HEK293 (cell line): ENCODE data around the gene CD8A.

Experiments
- CTCF ChIA-PET: fragments of 350-600 bp; formaldehyde crosslinking; extraction: SDS; loops from one replicate; lab custom pipeline; 2021; ENCODE audit warnings: antibody characterized with exemption; lab: Yijun Ruan, JAX
- POLR2A ChIA-PET: fragments of 300-600 bp; formaldehyde crosslinking; extraction: SDS; loops from one replicate; lab custom pipeline; 2020; ENCODE audit warnings: antibody characterized with exemption, inconsistent platforms; lab: Yijun Ruan, JAX
- H3K27ac ChIP-seq: fragments of 200-500 bp; sonication (Bioruptor generic); 2 replicates; pipeline ENCODE4 v1.5.1; 2014; ENCODE audit warnings: low read depth, low read length, control low read depth, inconsistent platforms; ENCODE audit errors: extremely low read depth
- H3K36me3 ChIP-seq, 2 experiments: fragments of 200-500 bp in 1 of 2; sonication (Bioruptor generic) in 1 of 2; 1 replicate in 1 of 2; 2 replicates in 1 of 2; pipeline ENCODE4 v1.5.1; 2014 to 2017; ENCODE audit warnings: inconsistent platforms in 2 of 2, low read length in 2 of 2; ENCODE audit not compliant: control insufficient read depth in 2 of 2, insufficient read depth in 1 of 2
- H3K4me1 ChIP-seq: fragments of 200-500 bp; sonication (Bioruptor generic); 2 replicates; pipeline ENCODE4 v1.5.1; 2014; ENCODE audit warnings: mild to moderate bottlenecking, low read length, inconsistent platforms; ENCODE audit not compliant: control insufficient read depth, insufficient read depth
- H3K4me3 ChIP-seq: 2 replicates; pipeline ENCODE4 v1.5.1; 2011; ENCODE audit warnings: low read depth, mild to moderate bottlenecking, control low read depth, low read length, moderate library complexity
- H3K9me3 ChIP-seq: fragments of 200-500 bp; sonication (Bioruptor generic); 2 replicates; pipeline ENCODE4 v1.5.1; 2014; ENCODE audit warnings: low read depth, low read length, inconsistent platforms; ENCODE audit not compliant: control insufficient read depth, insufficient read depth
- FEZF1 ChIP-seq: fragments of 450-650 bp; formaldehyde crosslinking; IDR thresholded peaks from 2 replicates; pipeline ENCODE4 v1.5.1; 2016; ENCODE audit warnings: missing biosample characterization, missing genetic modification characterization
- GLIS1 ChIP-seq: fragments of 450-650 bp; formaldehyde crosslinking; IDR thresholded peaks from 2 replicates; pipeline ENCODE4 v1.5.1; 2016; ENCODE audit warnings: missing biosample characterization, missing genetic modification characterization
- HOXA7 ChIP-seq: sonication (generic); formaldehyde crosslinking; IDR thresholded peaks from 2 replicates; pipeline ENCODE4 v1.8.1; 2022; ENCODE audit warnings: missing genetic modification reagents, borderline replicate concordance
- PRDM1 ChIP-seq: fragments of 450-650 bp; formaldehyde crosslinking; IDR thresholded peaks from 2 replicates; pipeline ENCODE4; 2016; ENCODE audit warnings: missing biosample characterization, missing genetic modification characterization
- TRIM28 ChIP-seq: IDR thresholded peaks from 2 replicates; pipeline ENCODE4 v1.6.1; 2011; ENCODE audit warnings: low read length, control low read depth, borderline replicate concordance
- ZBTB21 ChIP-seq: fragments of 450-650 bp; formaldehyde crosslinking; IDR thresholded peaks from 2 replicates; pipeline ENCODE4 v1.5.1; 2017; ENCODE audit warnings: missing biosample characterization, missing genetic modification characterization
- ZBTB7A ChIP-seq: fragments of 450-650 bp; formaldehyde crosslinking; IDR thresholded peaks from 2 replicates; pipeline ENCODE4 v1.5.1; 2016; ENCODE audit warnings: low read depth, missing biosample characterization, missing genetic modification characterization
- ZBTB8A ChIP-seq: fragments of 450-650 bp; formaldehyde crosslinking; IDR thresholded peaks from 2 replicates; pipeline ENCODE4 v1.5.1; 2016; ENCODE audit warnings: missing biosample characterization, missing genetic modification characterization
- ZNF10 ChIP-seq: fragments of 450-650 bp; formaldehyde crosslinking; IDR thresholded peaks from 2 replicates; pipeline ENCODE4 v1.5.1; 2017; ENCODE audit warnings: missing biosample characterization, missing genetic modification characterization
- ZNF114 ChIP-seq: fragments of 450-650 bp; formaldehyde crosslinking; IDR thresholded peaks from 2 replicates; pipeline ENCODE4 v1.5.0; 2017; ENCODE audit warnings: missing biosample characterization, missing genetic modification characterization
- ZNF19 ChIP-seq: fragments of 450-650 bp; formaldehyde crosslinking; IDR thresholded peaks from 2 replicates; pipeline ENCODE4; 2016; ENCODE audit warnings: missing biosample characterization, missing genetic modification characterization, low read depth
- ZNF2 ChIP-seq: fragments of 450-650 bp; formaldehyde crosslinking; IDR thresholded peaks from 2 replicates; pipeline ENCODE4 v1.5.1; 2016; ENCODE audit warnings: missing biosample characterization, missing genetic modification characterization
- ZNF202 ChIP-seq: fragments of 450-650 bp; formaldehyde crosslinking; IDR thresholded peaks from 2 replicates; pipeline ENCODE4 v1.5.1; 2016; ENCODE audit warnings: missing biosample characterization, missing genetic modification characterization, borderline replicate concordance
- ZNF311 ChIP-seq: fragments of 450-650 bp; formaldehyde crosslinking; IDR thresholded peaks from 2 replicates; pipeline ENCODE4 v1.5.1; 2017; ENCODE audit warnings: missing biosample characterization, missing genetic modification characterization, borderline replicate concordance
- ZNF341 ChIP-seq: fragments of 450-650 bp; formaldehyde crosslinking; IDR thresholded peaks from 2 replicates; pipeline ENCODE4; 2016; ENCODE audit warnings: low read depth, missing biosample characterization, missing genetic modification characterization
- ZNF37A ChIP-seq: fragments of 450-650 bp; IDR thresholded peaks from 2 replicates; pipeline ENCODE4 v1.5.1; 2018; ENCODE audit warnings: missing biosample characterization, missing genetic modification characterization
- ZNF391 ChIP-seq: fragments of 450-650 bp; formaldehyde crosslinking; IDR thresholded peaks from 2 replicates; pipeline ENCODE4 v1.5.1; 2016; ENCODE audit warnings: low read depth, missing biosample characterization, missing genetic modification characterization, borderline replicate concordance
- ZNF433 ChIP-seq: fragments of 450-650 bp; formaldehyde crosslinking; IDR thresholded peaks from 2 replicates; pipeline ENCODE4 v1.5.1; 2016; ENCODE audit warnings: missing biosample characterization, missing genetic modification characterization, low read depth
- ZNF501 ChIP-seq: fragments of 450-650 bp; formaldehyde crosslinking; IDR thresholded peaks from 2 replicates; pipeline ENCODE4 v1.5.1; 2016; ENCODE audit warnings: missing biosample characterization, missing genetic modification characterization
- ZNF521 ChIP-seq: fragments of 450-650 bp; formaldehyde crosslinking; IDR thresholded peaks from 2 replicates; pipeline ENCODE4 v1.5.1; 2017; ENCODE audit warnings: missing biosample characterization, mild to moderate bottlenecking, missing genetic modification characterization
- ZNF555 ChIP-seq: fragments of 450-650 bp; formaldehyde crosslinking; conservative IDR thresholded peaks from 2 replicates; pipeline ENCODE4 v1.5.1; 2017; ENCODE audit warnings: missing biosample characterization, mild to moderate bottlenecking, missing genetic modification characterization, inconsistent platforms
- ZNF600 ChIP-seq: fragments of 450-650 bp; formaldehyde crosslinking; IDR thresholded peaks from 2 replicates; pipeline ENCODE4 v1.5.1; 2016; ENCODE audit warnings: missing biosample characterization, missing genetic modification characterization
- ZNF677 ChIP-seq: fragments of 450-650 bp; IDR thresholded peaks from 2 replicates; pipeline ENCODE4 v1.5.0; 2018; ENCODE audit warnings: missing biosample characterization, mild to moderate bottlenecking, missing genetic modification characterization, moderate library complexity
- ZNF791 ChIP-seq: fragments of 450-650 bp; formaldehyde crosslinking; IDR thresholded peaks from 2 replicates; pipeline ENCODE4 v1.5.1; 2016; ENCODE audit warnings: missing biosample characterization, missing genetic modification characterization
- ZNF837 ChIP-seq: fragments of 450-650 bp; formaldehyde crosslinking; IDR thresholded peaks from 2 replicates; pipeline ENCODE4 v1.5.1; 2016; ENCODE audit warnings: missing biosample characterization, missing genetic modification characterization
- ZSCAN16 ChIP-seq: fragments of 450-650 bp; formaldehyde crosslinking; IDR thresholded peaks from 2 replicates; pipeline ENCODE4 v1.5.1; 2016; ENCODE audit warnings: missing biosample characterization, missing genetic modification characterization
- TF ChIP-seq, protein P1 (sequence below): fragments of 450-650 bp; formaldehyde crosslinking; IDR thresholded peaks from 2 replicates; pipeline ENCODE4 v1.5.1; 2016; ENCODE audit warnings: missing biosample characterization, missing genetic modification characterization
- TF ChIP-seq, protein P2 (sequence below): fragments of 450-650 bp; formaldehyde crosslinking; IDR thresholded peaks from 2 replicates; pipeline ENCODE4 v1.5.1; 2016; ENCODE audit warnings: missing biosample characterization, missing genetic modification characterization
- TF ChIP-seq, protein P3 (sequence below): fragments of 450-650 bp; formaldehyde crosslinking; IDR thresholded peaks from 2 replicates; pipeline ENCODE4 v1.5.1; 2016; ENCODE audit warnings: missing biosample characterization, missing genetic modification characterization
- TF ChIP-seq, protein P4 (sequence below): fragments of 450-650 bp; formaldehyde crosslinking; IDR thresholded peaks from 2 replicates; pipeline ENCODE4 v1.5.1; 2017; ENCODE audit warnings: missing biosample characterization, missing genetic modification characterization
- TF ChIP-seq, protein P5 (sequence below): fragments of 450-650 bp; formaldehyde crosslinking; IDR thresholded peaks from 2 replicates; pipeline ENCODE4 v1.5.1; 2016; ENCODE audit warnings: missing biosample characterization, missing genetic modification characterization

The CD8A gene

DNA sequence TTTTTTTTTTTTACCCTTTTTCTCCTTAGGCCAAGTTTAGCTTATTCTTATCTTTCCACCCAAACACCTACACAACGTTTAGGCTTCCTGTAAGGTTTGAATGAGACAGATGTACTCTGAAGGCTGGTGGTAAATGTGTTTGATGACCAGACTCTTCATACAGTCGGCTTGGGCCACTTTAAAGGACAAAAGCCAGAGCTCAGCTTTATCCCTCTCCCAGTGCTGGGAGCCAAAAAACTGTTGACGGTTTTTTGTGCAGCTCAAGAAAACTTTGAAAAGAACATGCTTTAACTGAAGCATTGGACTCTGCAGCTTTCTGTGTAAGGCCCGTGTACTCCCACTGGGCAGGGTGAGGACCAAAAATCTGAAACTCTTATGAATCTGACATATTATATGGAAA lies 15.4 kb downstream of the CD8A start:
- Histone ChIP-seq H3K4me3 (no peak overlapping the region), H3K9me3 (no peaks in the 10 kb centered on the region)
- TF ChIP-seq ZBTB8A (tag by site-specific recombination) (no peak), ZNF341 (no peak), ZNF37A (tag by site-specific recombination) (no peak), ZNF837 (tag by site-specific recombination) (no peak), FEZF1 (no peak), ZNF555 (tag by site-specific recombination) (no peak), ZBTB7A (tag by site-specific recombination) (no peak), ZNF433 (tag by site-specific recombination) (no peak), ZNF311 (tag by site-specific recombination) (no peak), ZNF202 (tag by site-specific recombination) (no peak), ZNF677 (tag by site-specific recombination) (no peak), ZNF521 (no peak), HOXA7 (CRISPR knock-in tag) (no peak)
- TF ChIP-seq, protein P1, sequence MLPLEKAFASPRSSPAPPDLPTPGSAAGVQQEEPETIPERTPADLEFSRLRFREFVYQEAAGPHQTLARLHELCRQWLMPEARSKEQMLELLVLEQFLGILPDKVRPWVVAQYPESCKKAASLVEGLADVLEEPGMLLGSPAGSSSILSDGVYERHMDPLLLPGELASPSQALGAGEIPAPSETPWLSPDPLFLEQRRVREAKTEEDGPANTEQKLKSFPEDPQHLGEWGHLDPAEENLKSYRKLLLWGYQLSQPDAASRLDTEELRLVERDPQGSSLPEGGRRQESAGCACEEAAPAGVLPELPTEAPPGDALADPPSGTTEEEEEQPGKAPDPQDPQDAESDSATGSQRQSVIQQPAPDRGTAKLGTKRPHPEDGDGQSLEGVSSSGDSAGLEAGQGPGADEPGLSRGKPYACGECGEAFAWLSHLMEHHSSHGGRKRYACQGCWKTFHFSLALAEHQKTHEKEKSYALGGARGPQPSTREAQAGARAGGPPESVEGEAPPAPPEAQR = no peak
- TF ChIP-seq, protein P2, sequence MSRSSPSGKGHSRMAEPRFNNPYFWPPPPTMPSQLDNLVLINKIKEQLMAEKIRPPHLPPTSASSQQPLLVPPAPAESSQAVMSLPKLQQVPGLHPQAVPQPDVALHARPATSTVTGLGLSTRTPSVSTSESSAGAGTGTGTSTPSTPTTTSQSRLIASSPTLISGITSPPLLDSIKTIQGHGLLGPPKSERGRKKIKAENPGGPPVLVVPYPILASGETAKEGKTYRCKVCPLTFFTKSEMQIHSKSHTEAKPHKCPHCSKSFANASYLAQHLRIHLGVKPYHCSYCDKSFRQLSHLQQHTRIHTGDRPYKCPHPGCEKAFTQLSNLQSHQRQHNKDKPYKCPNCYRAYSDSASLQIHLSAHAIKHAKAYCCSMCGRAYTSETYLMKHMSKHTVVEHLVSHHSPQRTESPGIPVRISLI (tag by site-specific recombination) = no peak
- TF ChIP-seq, all 188 proteins: peak for 0
- Histone ChIP-seq H3K4me1 (no peaks in the 10 kb centered on the region), H3K36me3 (peaks cover 29 to 61% of the 10 kb centered on the region in 2 experiments), H3K27ac (no peak overlapping the region)
- ChIA-PET CTCF (interaction anchor here (0.8 kb wide), 1 partner anchor 10 kb away, joined by 4 read pairs; no protein-coding TSS in a partner anchor), POLR2A (interaction anchor here (0.6 kb wide), 1 partner anchor 1652 kb away, joined by 4 read pairs; no protein-coding TSS in a partner anchor)

DNA sequence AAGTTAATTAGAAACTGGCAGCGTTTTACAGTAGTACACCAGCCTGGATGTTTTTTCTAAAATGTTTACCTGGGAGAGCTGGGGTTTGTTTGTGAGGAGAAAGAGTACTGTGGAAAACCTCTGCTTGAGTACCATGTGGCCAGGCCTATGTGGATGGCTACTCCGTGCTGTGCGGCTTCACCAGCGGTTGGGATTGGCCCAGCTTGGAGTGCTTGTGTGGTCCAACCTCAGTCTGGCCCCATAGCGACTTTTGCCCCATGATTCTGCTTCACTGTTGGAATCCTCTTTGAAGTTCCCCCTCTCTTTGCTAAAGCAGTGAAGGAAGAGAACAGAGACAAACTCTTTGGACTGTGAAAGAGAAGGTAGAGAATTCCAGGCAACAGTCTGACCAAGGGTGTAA lies 15.9 kb downstream of the CD8A start:
- CTCF ChIA-PET = interaction anchor here (0.8 kb wide), 1 partner anchor 10 kb away, joined by 4 read pairs; no protein-coding TSS in a partner anchor

DNA sequence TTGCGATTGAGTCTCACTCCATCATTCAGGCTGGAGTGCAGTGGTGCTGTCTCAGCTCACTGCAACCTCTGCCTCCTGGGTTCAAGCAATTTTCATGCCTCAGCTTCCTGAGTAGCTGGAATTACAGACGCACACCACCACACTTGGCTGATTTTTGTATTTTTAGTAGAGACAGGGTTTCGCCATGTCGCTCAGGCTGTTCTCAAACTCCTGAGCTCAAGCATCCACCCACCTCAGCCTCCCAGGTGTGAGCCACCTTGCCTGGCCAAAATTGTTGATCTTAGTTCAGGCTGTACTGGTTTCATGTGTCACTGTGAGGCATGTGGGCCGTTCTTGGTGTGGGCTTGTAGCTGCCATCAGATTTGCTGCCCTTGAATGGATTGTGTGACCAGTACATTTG lies 18.1 kb downstream of the CD8A start:
- ChIA-PET POLR2A (no interaction called here), CTCF (no interaction called here)
- no peak overlapping the region for H3K27ac ChIP-seq
- no peaks in the 10 kb centered on the region for H3K9me3 ChIP-seq
- no peak overlapping the region for H3K4me3 ChIP-seq
- peaks cover 35 to 75% of the 10 kb centered on the region in 2 experiments for H3K36me3 ChIP-seq
- no peaks in the 10 kb centered on the region for H3K4me1 ChIP-seq
- no peak for TF ChIP-seq ZNF19 (tag by site-specific recombination)
- no peak for TF ChIP-seq TRIM28
- no peak for TF ChIP-seq GLIS1 (tag by site-specific recombination)
- no peak for TF ChIP-seq ZNF2 (tag by site-specific recombination)
- TF ChIP-seq, protein P3, sequence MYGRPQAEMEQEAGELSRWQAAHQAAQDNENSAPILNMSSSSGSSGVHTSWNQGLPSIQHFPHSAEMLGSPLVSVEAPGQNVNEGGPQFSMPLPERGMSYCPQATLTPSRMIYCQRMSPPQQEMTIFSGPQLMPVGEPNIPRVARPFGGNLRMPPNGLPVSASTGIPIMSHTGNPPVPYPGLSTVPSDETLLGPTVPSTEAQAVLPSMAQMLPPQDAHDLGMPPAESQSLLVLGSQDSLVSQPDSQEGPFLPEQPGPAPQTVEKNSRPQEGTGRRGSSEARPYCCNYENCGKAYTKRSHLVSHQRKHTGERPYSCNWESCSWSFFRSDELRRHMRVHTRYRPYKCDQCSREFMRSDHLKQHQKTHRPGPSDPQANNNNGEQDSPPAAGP (tag by site-specific recombination) = no peak
- no peak for TF ChIP-seq ZNF10 (tag by site-specific recombination)
- no peak for TF ChIP-seq ZBTB21 (tag by site-specific recombination)
- TF ChIP-seq, protein P4, sequence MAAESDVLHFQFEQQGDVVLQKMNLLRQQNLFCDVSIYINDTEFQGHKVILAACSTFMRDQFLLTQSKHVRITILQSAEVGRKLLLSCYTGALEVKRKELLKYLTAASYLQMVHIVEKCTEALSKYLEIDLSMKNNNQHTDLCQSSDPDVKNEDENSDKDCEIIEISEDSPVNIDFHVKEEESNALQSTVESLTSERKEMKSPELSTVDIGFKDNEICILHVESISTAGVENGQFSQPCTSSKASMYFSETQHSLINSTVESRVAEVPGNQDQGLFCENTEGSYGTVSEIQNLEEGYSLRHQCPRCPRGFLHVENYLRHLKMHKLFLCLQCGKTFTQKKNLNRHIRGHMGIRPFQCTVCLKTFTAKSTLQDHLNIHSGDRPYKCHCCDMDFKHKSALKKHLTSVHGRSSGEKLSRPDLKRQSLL (tag by site-specific recombination) = no peak

More for the DNA sequence above, 15.9 kb downstream of the CD8A start:
- H3K4me1 ChIP-seq = no peaks in the 10 kb centered on the region
- TF ChIP-seq ZNF791 (no peak), ZNF391 (no peak), ZNF114 (tag by site-specific recombination) (no peak), ZNF501 (tag by site-specific recombination) (no peak), PRDM1 (tag by site-specific recombination) (no peak), ZNF341 (no peak), ZSCAN16 (tag by site-specific recombination) (no peak), ZNF600 (tag by site-specific recombination) (no peak)
- TF ChIP-seq, protein P5, sequence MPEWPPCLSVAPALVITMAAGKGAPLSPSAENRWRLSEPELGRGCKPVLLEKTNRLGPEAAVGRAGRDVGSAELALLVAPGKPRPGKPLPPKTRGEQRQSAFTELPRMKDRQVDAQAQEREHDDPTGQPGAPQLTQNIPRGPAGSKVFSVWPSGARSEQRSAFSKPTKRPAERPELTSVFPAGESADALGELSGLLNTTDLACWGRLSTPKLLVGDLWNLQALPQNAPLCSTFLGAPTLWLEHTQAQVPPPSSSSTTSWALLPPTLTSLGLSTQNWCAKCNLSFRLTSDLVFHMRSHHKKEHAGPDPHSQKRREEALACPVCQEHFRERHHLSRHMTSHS (tag by site-specific recombination) = no peak
- no peak overlapping the region for H3K4me3 ChIP-seq
- H3K27ac ChIP-seq = no peak overlapping the region
- H3K9me3 ChIP-seq = no peaks in the 10 kb centered on the region
- peaks cover 34 to 66% of the 10 kb centered on the region in 2 experiments for H3K36me3 ChIP-seq
- POLR2A ChIA-PET = interaction anchor here (0.6 kb wide), 1 partner anchor 1653 kb away, joined by 4 read pairs; no protein-coding TSS in a partner anchor
